GM12878 (cell line): Measurements from ENCODE around the gene KCNS3.

Experiments
- BRCA1 ChIP-seq: IDR thresholded peaks from 2 replicates; pipeline ENCODE4 v1.6.1; 2011; ENCODE audit warnings: low read depth, low read length, improper control_type of control experiment
- CEBPB ChIP-seq, 2 experiments: fragments of 150-350 bp in 1 of 2; IDR thresholded peaks; 2 replicates each; pipeline ENCODE4 v1.6.1; 2012 to 2014; ENCODE audit warnings: low read depth in 2 of 2, low read length in 2 of 2, borderline replicate concordance in 1 of 2, inconsistent platforms in 1 of 2
- EZH2 ChIP-seq: IDR thresholded peaks from 2 replicates; pipeline ENCODE4 v1.6.1; 2012; ENCODE audit warnings: low read depth, mild to moderate bottlenecking, control low read depth, inconsistent platforms, low read length, borderline replicate concordance; ENCODE audit not compliant: control insufficient read depth
- FOXM1 ChIP-seq: IDR thresholded peaks from 2 replicates; pipeline ENCODE4 v1.6.1; 2012; ENCODE audit warnings: low read depth, mild to moderate bottlenecking, inconsistent platforms, low read length, moderate library complexity
- GATAD2B ChIP-seq: fragments of 450-650 bp; conservative IDR thresholded peaks from 2 replicates; pipeline ENCODE4 v1.6.1; 2017; ENCODE audit warnings: low read depth, mild to moderate bottlenecking, moderate library complexity
- POLR2A ChIP-seq: IDR thresholded peaks from 2 replicates; pipeline ENCODE4 v1.6.1; 2011; ENCODE audit warnings: low read depth, mild to moderate bottlenecking, low read length
- POU2F2 ChIP-seq: IDR thresholded peaks from 3 replicates; pipeline ENCODE4 v1.6.1; 2011; ENCODE audit warnings: low read depth, mild to moderate bottlenecking, low read length, borderline replicate concordance
- SUZ12 ChIP-seq: fragments of 200-600 bp; sonication (generic); IDR thresholded peaks from one replicate; pipeline ENCODE4 v1.6.1; 2018; ENCODE audit warnings: antibody characterized with exemption, mild to moderate bottlenecking; ENCODE audit not compliant: unreplicated experiment
- ZNF24 ChIP-seq: fragments of 450-650 bp; IDR thresholded peaks from 2 replicates; pipeline ENCODE4 v1.6.1; 2017; ENCODE audit warnings: antibody characterized with exemption, mild to moderate bottlenecking
- TF ChIP-seq, protein P1 (sequence below), 3 experiments: IDR thresholded peaks in 2 of 3; conservative IDR thresholded peaks in 1 of 3; 2 replicates each; pipeline ENCODE4 v1.5.1; 2011; ENCODE audit warnings: low read depth in 3 of 3, low read length in 3 of 3, mild to moderate bottlenecking in 3 of 3, control low read depth in 2 of 3, moderate library complexity in 2 of 3, inconsistent platforms in 1 of 3, mixed read lengths in 1 of 3; ENCODE audit not compliant: control insufficient read depth in 2 of 3, insufficient read depth in 1 of 3; ENCODE audit errors: extremely low read depth in 1 of 3
- TF ChIP-seq, protein P2 (sequence below): IDR thresholded peaks from 2 replicates; pipeline ENCODE4 v1.6.1; 2012; ENCODE audit warnings: low read length, inconsistent platforms
- TF ChIP-seq, protein P3 (sequence below): IDR thresholded peaks from 2 replicates; pipeline ENCODE4 v1.6.1; 2012; ENCODE audit warnings: low read depth, low read length, improper control_type of control experiment

DNA sequence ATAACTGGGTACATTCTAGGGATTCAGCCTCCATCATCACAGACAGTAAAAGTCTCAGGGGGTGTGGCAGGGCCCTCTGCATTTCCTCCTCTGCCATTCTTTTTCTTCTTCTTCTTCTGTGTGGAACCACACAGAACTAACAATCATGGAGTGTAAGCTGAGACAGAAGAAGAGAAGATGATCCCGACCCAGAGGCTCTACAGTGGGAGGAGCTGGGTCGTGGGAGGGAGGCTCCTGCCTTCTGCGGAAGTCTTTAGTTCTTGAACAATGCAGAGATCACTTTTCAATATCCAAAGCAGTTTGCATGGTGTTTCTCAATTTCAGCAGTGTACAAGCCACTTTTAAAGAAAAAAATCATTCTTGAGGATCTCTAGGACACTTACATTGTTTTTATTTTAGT, 80.9 kb downstream of the KCNS3 start:
- TF ChIP-seq EZH2 (no peak), POLR2A (no peak), ZNF24 (no peak), GATAD2B (no peak), FOXM1 (no peak), CEBPB (IDR thresholded peaks at IDR 0.05; ENCODE audit: borderline replicate concordance in 1 of 2, low read depth in 2 of 2, low read length in 2 of 2) (no peak), SUZ12 (no peak), POU2F2 (no peak), BRCA1 (no peak)
- TF ChIP-seq, protein P1, sequence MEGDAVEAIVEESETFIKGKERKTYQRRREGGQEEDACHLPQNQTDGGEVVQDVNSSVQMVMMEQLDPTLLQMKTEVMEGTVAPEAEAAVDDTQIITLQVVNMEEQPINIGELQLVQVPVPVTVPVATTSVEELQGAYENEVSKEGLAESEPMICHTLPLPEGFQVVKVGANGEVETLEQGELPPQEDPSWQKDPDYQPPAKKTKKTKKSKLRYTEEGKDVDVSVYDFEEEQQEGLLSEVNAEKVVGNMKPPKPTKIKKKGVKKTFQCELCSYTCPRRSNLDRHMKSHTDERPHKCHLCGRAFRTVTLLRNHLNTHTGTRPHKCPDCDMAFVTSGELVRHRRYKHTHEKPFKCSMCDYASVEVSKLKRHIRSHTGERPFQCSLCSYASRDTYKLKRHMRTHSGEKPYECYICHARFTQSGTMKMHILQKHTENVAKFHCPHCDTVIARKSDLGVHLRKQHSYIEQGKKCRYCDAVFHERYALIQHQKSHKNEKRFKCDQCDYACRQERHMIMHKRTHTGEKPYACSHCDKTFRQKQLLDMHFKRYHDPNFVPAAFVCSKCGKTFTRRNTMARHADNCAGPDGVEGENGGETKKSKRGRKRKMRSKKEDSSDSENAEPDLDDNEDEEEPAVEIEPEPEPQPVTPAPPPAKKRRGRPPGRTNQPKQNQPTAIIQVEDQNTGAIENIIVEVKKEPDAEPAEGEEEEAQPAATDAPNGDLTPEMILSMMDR (IDR thresholded peaks at IDR 0.05 in 2 of 3, conservative IDR thresholded peaks at IDR 0.05 in 1 of 3; ENCODE audit: control insufficient read depth in 2 of 3, extremely low read depth in 1 of 3, insufficient read depth in 1 of 3, low read depth in 3 of 3, low read length in 3 of 3), result no peak
- TF ChIP-seq, protein P2, sequence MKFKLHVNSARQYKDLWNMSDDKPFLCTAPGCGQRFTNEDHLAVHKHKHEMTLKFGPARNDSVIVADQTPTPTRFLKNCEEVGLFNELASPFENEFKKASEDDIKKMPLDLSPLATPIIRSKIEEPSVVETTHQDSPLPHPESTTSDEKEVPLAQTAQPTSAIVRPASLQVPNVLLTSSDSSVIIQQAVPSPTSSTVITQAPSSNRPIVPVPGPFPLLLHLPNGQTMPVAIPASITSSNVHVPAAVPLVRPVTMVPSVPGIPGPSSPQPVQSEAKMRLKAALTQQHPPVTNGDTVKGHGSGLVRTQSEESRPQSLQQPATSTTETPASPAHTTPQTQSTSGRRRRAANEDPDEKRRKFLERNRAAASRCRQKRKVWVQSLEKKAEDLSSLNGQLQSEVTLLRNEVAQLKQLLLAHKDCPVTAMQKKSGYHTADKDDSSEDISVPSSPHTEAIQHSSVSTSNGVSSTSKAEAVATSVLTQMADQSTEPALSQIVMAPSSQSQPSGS, result no peak
- TF ChIP-seq, protein P3, sequence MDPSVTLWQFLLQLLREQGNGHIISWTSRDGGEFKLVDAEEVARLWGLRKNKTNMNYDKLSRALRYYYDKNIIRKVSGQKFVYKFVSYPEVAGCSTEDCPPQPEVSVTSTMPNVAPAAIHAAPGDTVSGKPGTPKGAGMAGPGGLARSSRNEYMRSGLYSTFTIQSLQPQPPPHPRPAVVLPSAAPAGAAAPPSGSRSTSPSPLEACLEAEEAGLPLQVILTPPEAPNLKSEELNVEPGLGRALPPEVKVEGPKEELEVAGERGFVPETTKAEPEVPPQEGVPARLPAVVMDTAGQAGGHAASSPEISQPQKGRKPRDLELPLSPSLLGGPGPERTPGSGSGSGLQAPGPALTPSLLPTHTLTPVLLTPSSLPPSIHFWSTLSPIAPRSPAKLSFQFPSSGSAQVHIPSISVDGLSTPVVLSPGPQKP, result no peak
